ENCODE measurements around the gene ATXN1.

The ATXN1 gene

DNA sequence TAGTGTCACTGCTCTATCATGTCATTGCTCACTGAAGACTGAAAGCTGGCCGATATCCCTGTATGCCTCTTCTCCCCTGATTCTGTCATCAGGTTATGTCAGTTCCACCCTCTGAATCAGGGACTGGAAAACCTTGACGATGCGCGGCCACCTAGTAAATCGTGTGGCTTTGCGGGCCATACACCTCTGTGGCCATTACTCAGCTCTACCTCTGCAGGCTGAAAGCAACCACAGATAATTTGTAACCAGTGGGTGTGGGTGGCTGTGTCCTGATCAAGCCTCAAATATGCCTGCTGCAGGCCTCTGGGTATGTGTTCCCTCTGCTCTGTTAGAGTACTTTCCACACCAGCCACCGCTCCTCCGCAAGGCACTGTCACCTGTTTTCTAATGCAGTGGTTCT lies 417.7 kb downstream of the ATXN1 start:
- no peak for DNase-seq

DNA sequence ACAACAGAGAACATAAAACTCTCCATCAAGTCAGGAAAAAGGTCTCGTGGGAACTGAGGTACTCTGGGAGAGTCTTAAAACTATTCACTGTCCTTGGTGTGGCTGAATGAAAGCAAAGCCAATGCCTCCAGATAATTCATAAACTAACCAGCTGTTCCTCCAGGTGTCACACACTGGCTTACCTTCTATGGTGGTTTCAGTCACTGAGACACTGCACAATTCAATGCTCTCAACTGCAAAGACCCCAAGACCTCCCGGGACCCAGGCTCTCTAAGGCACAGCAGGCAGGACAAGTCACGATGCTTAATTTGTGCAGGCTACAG lies 422.0 kb downstream of the ATXN1 start:
- DNase-seq, result no peak

DNA sequence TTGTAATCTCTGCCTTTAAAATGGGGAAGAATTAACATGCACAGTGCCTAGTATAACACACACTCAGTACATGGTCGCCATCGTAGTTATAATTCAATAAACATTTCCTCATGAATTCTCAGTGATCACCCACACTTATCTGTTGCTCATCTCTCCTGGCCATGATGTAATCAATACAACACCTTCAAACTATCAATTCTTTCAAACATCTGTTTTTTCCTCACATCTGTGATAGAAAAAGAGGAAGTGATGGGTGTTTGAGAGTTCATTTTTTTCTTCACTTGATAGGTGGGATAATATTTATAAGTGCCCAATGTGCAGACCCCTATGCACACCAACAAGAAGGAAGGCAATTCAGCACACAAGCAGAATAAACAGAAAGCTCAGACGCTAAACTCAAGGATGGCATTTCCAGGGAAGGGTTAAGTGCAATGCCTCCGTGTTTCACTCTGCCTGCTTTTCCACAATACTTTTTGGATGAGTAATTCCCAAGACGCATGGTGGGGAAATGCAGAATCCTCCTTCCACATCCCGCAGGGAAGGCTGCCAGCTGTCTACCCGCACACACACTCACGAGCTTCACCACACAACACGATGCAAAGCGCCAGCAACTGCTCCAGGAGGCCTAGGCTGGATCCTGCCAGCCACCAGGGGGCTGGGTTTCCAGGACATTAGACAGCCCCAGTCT lies 422.5 kb downstream of the ATXN1 start:
- peak; percentile 100 for DNase-seq

DNA sequence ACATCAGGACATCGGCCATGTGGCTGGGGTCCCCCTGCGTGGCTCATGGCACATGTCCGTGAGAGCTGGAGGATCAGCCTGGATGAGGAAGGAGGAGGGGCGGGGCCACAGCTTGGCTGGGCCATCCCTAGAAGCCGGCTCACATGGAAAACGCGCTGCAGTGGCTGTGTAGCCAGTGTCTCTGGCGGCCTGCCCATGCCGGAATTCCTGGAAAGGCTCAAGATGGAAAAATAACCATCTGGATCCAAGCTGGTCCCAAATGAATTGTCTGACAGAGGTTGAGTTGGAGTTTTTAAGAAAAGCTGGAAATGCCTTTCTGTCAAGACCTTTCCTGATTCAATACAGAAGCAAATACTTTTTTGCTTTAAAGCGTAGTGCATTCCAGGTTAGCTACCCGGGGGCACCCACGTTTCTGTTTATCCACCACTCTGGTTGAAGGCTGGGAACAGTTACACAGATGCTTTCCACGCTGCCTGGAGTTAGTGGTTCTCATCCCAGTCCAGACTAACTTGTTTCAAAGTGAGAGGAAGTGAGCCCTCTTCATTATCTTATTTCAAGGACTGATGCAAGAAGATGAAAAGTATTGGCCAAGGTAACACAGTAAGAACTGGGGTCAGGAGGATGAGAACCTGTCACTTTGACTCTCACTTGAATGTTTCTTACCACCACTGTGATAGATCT lies 423.8 kb downstream of the ATXN1 start:
- peak; percentile 99 for DNase-seq

DNA sequence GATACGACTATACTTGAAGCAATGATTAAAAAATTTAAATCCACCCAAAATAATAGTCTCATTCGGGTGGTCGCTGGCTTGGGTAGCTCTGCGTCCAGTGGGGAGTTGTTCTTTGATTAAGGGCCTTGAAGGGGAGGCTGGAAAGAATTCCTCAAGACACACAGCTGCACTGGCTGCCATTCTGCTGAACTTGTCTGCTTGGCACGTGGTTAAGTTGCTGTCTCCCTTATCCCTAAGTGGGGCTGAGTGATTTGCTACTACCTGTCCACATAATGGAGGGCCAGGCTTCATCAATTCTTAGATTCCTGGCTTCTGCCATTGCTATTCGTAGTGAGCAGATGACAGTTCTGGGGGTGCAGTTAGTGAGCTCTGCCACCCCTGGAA lies 424.4 kb downstream of the ATXN1 start:
- no peak for DNase-seq

- DNase-seq, result no peak
Observed at GRCh38 chr6:16336056-16336818, 425.0 kb downstream of the ATXN1 start.

DNA sequence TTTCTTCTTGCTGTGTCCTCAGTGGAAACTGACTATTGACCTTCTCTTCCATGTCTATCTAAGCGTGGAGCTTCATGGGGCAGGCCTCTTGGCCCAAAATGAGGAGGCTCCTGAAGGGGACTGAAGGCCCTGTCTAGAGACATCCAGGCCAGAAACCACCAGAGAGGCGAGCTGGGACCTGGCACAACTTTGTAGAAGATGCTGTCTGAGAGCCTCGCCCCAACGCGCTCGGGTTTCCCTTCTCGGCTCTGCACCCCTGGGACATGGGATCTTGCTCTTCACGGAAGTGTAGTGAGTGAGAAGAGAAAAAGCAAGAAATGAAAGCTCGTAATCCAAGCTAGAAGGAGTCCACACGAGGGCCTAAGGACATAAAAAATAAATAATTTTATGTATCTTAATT lies 426.1 kb downstream of the ATXN1 start:
- no peak for DNase-seq

GRCh38 chr6:16334671-16335070 lies 426.6 kb downstream of the ATXN1 start:
- peak; percentile 91 for DNase-seq

DNA sequence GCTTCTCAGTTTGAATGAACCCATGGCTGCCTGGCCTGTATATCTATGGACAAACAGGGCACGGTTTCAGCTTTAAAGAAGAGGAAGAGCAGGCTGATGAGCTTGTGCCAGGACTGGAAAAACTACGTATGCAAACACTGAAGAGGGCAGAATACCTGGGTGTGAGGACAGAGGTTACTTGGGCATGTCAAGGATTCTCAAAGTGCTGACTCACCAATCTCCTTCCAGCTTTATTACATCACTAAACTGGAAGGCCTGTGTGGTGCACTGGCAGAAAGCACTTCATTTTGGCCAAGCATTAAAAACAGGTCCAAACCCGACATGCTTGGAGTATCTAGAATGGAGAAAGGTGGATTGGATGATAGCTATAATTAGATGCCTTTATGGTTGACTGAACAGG lies 427.7 kb downstream of the ATXN1 start:
- DNase-seq, result peak; percentile 64

DNA sequence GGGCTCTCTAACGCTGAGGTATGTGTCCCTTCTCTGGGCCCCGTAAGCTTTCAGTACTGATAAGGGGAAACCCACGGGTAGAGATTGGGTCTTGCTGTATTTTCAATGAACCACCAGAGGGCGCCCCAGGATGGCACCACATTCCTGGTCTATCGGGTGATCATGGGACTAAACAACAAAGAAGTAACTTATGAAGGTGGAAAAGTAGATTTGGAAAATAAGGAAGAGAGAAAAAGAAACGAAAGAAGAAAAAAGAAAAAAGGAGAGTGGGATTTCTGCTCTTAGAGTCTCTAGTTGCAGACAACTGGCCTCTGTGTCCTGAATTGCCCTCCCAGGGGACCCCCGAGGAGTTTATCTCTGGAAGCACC lies 429.1 kb downstream of the ATXN1 start:
- DNase-seq, result peak; percentile 73

GRCh38 chr6:16331384-16332174 lies 429.7 kb downstream of the ATXN1 start:
- DNase-seq, result peak; percentile 79

GRCh38 chr6:16329233-16329632 lies 432.0 kb downstream of the ATXN1 start:
- DNase-seq, result no peak

DNA sequence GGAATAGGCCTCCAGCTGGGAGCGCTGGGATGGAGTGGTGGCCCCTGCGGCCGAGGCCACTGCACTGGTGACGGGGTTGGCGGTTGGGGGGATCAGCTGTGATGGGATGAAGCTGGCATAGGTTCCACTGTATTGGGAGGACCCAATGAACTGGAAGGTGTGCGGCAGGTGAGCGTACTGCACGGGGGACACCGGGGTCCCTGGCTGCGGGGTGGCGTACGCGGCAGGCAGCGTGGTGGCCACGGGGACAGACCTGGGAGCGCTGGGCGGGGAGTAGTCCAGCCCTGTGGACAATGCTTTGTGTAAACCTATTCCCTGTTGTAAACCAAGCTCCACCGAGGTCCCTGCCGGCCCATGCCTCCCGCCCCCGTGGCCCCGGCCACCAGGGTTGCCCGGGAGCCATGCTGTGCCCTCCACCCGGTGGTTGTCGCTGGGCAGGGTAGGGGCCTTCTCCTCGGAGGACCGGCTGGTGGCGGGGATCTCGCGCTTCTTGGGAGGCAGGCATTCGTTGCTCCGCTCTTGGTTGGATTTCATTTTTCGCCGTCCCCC lies 433.4 kb downstream of the ATXN1 start:
- no peak for DNase-seq

DNA sequence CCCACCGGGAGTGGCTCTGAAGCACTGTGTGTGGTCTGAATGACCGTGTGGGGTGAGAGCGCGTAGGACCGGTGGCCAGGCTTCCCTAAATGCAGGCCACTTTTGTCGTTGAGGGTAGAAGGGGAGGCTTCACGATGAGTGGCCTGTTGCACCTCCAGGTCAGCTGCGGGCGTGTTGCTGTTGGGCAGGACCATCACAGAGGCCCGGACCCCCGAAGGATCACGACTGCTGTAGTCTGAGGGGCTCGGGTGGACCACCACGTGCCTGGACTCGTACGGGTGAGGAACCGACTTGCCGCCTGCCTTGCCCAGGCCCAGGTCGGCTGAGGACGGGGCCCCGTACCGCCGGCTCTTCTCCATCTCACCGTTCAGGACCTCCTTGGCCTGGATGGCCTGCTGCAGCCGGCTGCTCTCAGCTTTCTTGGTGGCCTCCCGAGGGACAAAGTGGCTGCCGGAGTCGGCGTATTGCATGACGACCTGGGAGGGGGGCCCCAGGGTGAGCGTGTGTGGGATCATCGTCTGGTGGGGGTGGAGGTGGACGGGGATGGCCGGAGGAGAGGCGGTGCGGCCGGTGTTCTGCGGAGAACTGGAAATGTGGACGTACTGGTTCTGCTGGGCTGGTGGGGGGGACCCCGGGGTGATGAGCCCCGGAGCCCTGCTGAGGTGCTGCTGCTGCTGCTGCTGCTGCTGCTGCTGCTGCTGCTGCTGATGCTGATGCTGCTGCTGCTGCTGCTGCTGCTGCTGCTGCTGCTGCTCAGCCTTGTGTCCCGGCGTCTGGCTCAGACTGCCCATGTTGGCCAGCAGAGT lies 434.1 kb downstream of the ATXN1 start:
- DNase-seq, result no peak

DNA sequence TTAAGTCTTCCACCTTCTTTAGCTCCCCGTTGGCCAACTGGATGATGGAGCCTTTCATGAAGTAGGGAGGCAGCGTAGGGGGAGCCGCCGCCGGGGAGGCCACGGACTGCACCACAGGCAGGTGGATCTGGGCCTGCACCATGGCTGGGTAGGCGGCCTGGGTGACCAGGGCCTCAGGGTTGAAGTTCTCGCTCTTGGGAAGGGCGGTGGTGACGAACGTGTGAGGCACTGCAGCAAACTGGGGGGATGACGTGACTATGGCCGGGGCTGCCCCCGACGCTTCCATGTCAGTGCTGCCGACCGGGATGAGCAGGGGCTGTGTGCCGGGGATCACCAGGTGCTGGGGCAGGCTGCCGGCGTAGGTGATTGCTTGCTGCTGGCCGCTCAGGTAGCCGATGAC lies 434.7 kb downstream of the ATXN1 start:
- no peak for DNase-seq

DNA sequence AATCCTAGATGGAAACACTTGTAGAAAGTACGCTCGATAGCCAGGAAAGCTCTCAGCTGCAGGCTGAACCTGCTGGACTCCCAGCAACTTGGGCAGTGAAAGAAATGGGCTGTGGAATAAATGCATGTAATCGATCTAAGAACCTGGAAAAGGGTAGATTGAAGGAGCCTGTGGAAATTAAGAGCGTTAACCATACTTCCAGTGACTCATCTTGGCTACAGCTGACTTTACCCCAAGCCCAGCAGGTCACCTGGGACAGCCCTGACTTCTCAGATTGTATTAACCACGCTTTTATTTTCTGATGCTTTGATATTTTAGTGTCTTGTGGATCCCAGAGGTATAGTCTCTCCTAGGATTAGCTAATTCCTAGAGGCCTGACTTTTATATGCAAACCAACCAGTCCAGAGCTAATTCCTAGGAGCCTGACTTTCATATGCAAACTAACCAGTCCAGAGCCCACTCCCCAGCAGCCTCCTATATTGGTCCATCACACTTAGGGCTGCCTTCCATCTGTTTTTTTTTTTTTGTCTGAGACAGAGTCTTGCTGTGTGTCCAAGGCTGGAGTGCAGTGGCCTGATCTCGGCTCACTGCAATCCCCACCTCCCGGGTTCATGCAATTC lies 436.5 kb downstream of the ATXN1 start:
- DNase-seq, result peak; percentile 49

DNA sequence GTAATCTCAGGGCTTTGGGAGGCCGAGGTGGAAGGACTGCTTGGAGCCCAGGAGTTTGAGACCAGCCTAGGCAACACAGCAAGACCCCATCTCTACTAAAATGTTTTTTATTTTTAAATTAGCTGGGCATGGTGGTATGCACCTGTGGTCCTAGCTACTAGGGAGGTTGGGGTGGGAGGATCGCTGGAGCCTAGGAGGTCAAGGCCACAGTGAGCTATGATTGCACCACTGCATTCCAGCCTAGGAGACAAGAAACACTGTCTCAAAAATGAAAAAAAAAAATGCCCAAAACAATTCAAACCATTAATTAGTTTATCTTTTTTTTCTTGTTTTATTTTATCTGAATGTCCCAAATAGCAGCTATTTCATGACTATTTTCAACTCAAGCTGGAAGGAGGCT lies 437.1 kb downstream of the ATXN1 start:
- no peak for DNase-seq

- DNase-seq, result peak; percentile 88
Observed at GRCh38 chr6:16322666-16323312, 438.5 kb downstream of the ATXN1 start.

DNA sequence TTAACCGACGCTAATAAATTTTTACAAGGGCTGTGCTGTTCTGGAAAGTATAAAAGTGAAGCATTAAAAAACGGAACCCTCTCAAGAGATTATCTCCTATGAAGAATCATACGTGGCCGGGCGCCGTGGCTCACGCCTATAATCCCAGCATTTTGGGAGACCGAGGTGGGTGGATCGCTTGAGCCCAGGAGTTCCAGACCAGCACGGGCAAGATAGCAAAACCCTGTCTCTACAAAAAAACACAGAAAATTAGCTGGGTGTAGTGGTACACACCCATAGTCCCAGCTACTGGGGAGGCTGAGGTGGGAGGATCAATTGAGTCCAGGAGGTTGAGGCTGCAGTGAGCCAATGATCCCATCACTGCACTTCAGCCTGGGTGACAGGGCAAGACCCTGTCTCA lies 439.4 kb downstream of the ATXN1 start:
- no peak for DNase-seq

DNA sequence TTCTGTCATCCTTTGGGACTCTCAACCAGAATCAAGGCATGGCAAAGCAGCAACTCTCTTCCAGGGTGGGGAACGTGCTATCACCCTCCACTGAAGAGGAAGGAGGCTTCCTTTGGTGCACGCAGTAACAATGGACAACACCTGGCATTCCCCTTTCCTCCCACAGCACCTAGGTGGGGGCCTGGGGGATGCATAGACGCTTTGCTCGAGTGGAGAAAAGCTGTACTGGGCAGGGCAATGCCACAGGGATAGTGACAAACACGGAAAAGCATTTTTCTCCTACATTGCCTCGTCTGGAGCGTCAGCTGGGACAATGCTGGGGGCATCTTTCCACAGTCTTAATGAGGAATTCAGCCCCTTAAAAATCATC lies 439.9 kb downstream of the ATXN1 start:
- DNase-seq, result no peak
